HTR-8/SVneo (cell line): ENCODE results near the gene CDK9.

Experiments used
- DNase-seq: peaks from one replicate; pipeline ENCODE4 v3.0.0; 2011; ENCODE audit warnings: low spot score, mixed read lengths; ENCODE audit not compliant: insufficient read length
- FAIRE-seq: peaks from 2 replicates; lab custom pipeline; 2011; peaks lifted over from hg19 to GRCh38; lab: Jason Lieb, UNC

Gene CDK9

GRCh38 chr9:127761061-127761460 lies 24.8 kb upstream of the CDK9 start:
- no peak for DNase-seq
- no peak for FAIRE-seq

DNA sequence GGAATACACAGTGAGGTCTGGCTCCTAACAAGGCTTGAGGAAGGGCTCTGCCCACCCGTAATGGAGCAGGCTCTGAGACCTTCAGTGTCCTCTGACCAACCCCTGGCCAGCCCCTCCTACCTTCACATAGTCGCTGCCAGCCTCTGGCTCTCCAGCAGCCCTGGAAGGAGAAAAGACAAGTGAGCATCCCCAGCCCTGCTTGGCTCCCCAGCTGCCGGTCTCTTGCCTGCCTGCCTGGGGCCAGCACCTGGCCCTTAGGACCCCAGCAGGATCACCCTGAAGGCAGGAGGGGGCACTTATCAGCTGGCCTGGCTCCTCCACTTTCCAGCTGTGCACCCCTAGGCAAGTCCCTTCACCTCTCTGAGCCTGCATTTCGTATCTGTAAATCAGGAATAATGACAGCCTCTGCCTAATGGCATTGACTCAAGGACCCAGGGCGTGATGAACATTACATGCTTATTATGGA lies 24.3 kb upstream of the CDK9 start:
- FAIRE-seq (no peak), DNase-seq (no peak)

DNA sequence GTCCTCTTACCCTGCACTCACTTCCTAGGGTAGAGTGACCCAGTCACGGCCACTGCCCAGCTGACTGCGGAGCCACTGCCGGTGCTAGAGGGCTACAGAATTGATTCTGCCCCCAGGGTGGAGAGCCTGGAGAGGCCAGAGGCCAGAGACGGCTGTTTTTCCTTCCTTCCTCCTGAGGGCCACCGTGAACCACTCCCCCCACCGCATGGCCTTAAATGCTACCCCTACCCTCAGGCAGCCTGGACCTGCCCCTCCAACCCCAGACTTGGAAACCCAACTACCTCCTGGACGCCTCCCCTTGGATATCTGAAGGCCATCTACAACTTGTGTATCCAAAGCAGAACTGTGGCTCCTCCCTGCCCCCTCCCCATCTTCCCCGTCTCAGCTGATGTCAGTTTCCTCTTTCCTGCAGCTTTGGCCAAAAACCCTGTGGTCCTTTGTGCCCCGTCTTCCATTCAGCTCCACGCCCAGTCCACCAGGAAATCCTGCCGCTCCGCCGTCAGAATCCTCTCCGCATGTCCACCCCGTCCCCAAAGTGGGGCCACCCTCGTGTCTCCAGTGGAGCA lies 23.6 kb upstream of the CDK9 start:
- FAIRE-seq, result no peak
- DNase-seq, result no peak

DNA sequence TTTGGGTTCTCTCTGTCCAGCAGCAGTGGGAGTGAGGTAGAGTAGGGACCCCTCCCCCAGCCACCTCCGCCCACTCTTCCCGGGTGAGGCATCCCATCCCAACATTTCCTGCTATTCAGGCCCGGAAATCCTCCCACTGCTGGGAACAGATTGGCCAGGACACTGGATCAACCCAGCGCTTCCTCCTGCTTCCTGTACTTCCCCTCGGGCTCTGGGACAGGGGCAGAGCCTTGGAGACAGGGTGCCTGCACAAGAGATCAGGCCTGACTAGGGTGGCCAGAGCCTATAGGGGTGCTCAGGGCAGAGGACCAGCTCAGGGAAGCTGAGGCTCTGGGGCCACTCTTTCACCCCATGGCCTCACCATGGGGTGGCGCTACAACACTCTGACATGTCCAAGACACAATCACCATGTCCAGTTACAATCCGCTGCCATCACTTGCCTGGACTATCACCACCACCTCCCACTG lies 21.9 kb upstream of the CDK9 start:
- FAIRE-seq (no peak), DNase-seq (no peak)

- DNase-seq (no peak), FAIRE-seq (no peak)
Measured at GRCh38 chr9:127765418-127765817, 20.4 kb upstream of the CDK9 start.

DNA sequence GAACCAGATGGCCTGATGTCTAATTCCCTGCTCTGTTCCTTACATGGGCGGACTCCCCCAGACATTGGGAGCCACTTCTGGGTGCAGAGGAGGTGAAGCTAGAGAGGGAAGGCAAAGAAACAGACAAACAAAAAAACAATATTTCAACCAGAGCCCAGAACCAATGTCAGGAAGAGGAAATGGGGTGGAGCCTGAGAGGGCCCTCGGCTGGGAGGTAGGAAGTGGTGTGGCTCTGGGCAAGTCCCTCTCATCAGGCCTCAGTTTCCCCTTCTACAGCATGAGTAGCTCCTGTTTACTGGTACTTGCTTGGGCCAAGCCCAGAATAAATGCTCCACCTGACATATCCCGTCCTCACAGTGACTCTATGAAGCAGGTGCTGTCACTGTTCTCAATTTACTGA lies 18.4 kb upstream of the CDK9 start:
- FAIRE-seq, result no peak
- DNase-seq, result no peak

GRCh38 chr9:127767909-127768331 lies 17.9 kb upstream of the CDK9 start:
- FAIRE-seq, result no peak
- no peak for DNase-seq

GRCh38 chr9:127768698-127769097 lies 17.1 kb upstream of the CDK9 start:
- DNase-seq (no peak), FAIRE-seq (no peak)

- DNase-seq (no peak), FAIRE-seq (no peak)
Measured at GRCh38 chr9:127769101-127769500, 16.7 kb upstream of the CDK9 start.

DNA sequence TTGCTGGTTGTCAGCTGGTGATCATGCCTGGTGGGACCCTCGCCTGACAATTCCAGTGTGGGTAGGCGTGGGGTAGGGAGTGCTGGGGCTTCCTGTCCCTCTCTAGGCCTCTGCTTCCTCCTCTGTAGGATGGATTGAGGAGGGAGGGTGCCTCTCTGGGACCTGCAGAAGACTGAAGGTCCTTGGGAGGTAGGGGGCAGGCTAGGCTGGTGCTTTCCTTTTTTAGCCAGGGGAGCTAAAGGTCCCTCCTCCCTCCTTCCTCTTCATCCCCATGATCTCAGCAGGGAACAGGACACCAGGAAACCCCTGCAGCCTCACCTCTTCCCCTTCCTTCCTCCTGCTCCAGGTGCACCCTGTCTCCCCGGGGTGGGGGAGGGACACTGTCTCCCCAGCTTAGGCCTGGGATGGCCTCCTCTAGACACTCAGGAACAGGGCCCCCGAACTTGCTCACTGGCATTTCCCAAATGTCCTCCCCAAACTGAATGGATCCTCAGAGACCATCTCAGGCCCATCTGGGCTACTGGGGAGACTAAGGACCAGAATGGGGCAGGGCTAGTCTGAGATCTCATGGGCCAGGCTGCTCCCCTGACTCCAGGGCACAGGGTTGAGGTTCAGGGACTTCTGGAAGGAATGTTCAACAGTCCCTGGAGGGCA lies 15.8 kb upstream of the CDK9 start:
- FAIRE-seq, result no peak
- no peak for DNase-seq

GRCh38 chr9:127770583-127770904 lies 15.3 kb upstream of the CDK9 start:
- FAIRE-seq (no peak), DNase-seq (no peak)

GRCh38 chr9:127770905-127771569 lies 14.8 kb upstream of the CDK9 start:
- FAIRE-seq (peak; percentile 92), DNase-seq (peak; percentile 87)

- no peak for DNase-seq
- no peak for FAIRE-seq
Measured at GRCh38 chr9:127771570-127772189, 14.2 kb upstream of the CDK9 start.

DNA sequence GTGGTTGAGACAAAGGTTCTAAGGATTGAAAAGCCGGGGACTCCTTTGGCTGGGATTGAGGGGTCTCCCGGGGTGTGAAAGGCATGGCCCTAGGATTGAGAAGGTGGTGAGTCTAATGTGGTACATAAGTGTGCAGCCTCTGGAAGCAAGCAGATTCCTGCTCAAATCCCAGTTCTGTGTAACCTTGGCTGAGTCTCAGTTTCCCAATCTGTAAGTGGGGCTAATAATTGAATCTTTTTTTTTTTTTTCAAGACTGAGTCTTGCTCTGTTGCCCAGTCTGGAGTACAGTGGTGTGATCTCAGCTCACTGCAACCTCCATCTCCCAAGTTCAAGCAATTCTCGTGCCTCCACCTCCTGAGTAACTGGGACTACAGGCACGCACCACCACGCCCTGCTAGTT lies 13.2 kb upstream of the CDK9 start:
- no peak for FAIRE-seq
- DNase-seq, result no peak

- DNase-seq, result no peak
- no peak for FAIRE-seq
Measured at GRCh38 chr9:127773272-127773671, 12.6 kb upstream of the CDK9 start.

GRCh38 chr9:127773981-127774380 lies 11.9 kb upstream of the CDK9 start:
- FAIRE-seq (no peak), DNase-seq (no peak)

DNA sequence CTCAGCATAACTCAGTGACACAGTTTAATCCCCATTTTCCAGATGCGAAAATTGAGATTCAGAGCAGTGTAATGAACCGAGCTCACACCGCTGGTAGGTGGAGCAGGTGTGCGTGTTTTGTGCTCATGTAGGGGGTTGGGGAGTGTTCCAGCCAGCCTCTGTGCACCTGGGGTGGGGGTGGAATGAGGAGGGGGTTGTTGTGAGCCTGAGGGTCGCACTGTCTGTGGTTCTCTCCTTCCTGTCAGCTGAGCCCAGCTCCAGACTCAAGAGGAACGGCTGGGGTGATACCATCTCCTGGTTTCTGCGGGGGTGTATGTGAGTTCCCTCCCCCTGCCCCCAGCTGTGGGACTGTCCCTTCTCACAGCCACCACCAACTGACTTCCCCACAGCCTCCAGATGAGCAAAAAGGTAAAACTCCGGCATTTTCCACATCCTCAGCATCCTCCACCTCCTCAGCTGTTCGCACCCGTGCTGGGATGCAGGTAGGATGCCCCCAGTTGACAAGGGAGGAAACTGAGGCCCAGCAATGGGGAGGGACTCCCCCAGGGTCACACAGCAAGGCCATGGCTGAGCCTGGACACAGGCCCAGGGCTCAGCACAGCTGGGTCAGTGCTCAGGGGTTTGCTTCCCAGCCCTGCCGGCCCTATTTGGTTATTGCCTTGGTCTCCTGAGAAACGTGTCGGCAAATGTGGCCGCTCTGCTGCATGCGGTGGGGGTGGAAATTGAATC lies 9.5 kb upstream of the CDK9 start:
- DNase-seq (no peak), FAIRE-seq (no peak)

DNA sequence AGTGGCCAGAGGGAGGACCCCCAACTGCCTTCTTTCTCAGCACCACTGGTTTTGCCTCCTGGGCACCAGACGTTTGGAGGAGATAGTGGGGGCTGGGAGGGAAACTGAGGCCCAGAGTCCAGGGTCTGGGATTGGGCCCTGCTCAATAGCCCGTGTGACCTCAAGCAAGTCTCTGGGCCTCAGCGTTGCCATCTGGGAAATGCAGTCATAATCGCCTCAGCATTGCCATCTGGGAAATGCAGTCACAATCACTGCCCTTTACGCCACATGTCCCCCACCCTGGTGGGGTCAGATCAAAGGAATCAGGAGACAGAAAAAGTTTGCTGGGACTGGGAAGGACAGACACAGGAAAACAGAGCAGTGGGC lies 8.9 kb upstream of the CDK9 start:
- DNase-seq (no peak), FAIRE-seq (no peak)

GRCh38 chr9:127777368-127777980 lies 8.4 kb upstream of the CDK9 start:
- FAIRE-seq (no peak), DNase-seq (no peak)
